ENCODE data around the gene ASXL1.

ASXL1 gene

DNA sequence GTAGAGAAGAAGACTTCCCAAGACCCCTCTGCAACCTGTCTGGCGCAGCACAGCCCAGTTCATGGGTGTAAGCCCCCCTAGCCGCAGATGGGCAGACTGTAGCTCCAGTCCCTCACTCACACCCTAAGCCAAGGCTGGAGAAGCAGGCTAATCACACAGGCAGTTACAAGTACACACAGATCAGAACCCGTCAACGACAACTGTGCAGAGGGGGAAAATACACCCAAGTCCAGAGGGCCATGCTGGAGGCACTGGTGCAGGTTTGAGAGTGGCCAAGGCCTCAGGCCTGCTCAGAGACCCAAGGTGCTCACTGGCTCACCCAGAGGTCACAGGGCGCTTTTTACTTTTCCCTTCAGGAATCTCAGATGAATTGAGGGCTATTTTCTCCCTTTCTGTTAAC is 120.9 kb downstream of the ASXL1 start:
- TF ChIP-seq SIN3A (IDR thresholded peaks at IDR 0.05; ENCODE audit: borderline replicate concordance, insufficient read depth, low read length) = no peak
- no peak for TF ChIP-seq TAF1 (IDR thresholded peaks at IDR 0.05; ENCODE audit: borderline replicate concordance, insufficient read depth, low read length)
- TF ChIP-seq POLR2AphosphoS5 (IDR thresholded peaks at IDR 0.05; ENCODE audit: low read depth, low read length) = no peak
- TF ChIP-seq FOXP2 (optimal IDR thresholded peaks at IDR 0.05; ENCODE audit: borderline replicate concordance, extremely low read depth, extremely low read length, insufficient read depth) = no peak
- no peak for TF ChIP-seq REST (IDR thresholded peaks at IDR 0.05; ENCODE audit: insufficient read depth in 1 of 2, low read depth in 2 of 2, low read length in 2 of 2)

GRCh38 chr20:32479697-32480171 is 121.6 kb downstream of the ASXL1 start:
- no peak for TF ChIP-seq TAF1 (IDR thresholded peaks at IDR 0.05; ENCODE audit: borderline replicate concordance, insufficient read depth, low read length)
- TF ChIP-seq SIN3A (IDR thresholded peaks at IDR 0.05; ENCODE audit: borderline replicate concordance, insufficient read depth, low read length) = no peak
- no peak for TF ChIP-seq REST (IDR thresholded peaks at IDR 0.05; ENCODE audit: insufficient read depth in 1 of 2, low read depth in 2 of 2, low read length in 2 of 2)
- TF ChIP-seq POLR2AphosphoS5 (IDR thresholded peaks at IDR 0.05; ENCODE audit: low read depth, low read length) = no peak
- no peak for TF ChIP-seq FOXP2 (optimal IDR thresholded peaks at IDR 0.05; ENCODE audit: borderline replicate concordance, extremely low read depth, extremely low read length, insufficient read depth)

GRCh38 chr20:32480371-32481241 is 122.5 kb downstream of the ASXL1 start:
- TF ChIP-seq POLR2AphosphoS5 (IDR thresholded peaks at IDR 0.05; ENCODE audit: low read depth, low read length) = peak; percentile 29; the same call in 1 of the 2 replicates
- TF ChIP-seq REST (IDR thresholded peaks at IDR 0.05; ENCODE audit: insufficient read depth in 1 of 2, low read depth in 2 of 2, low read length in 2 of 2) = no peak

- TF ChIP-seq SIN3A (IDR thresholded peaks at IDR 0.05; ENCODE audit: borderline replicate concordance, insufficient read depth, low read length) (no peak), TAF1 (IDR thresholded peaks at IDR 0.05; ENCODE audit: borderline replicate concordance, insufficient read depth, low read length) (no peak), REST (IDR thresholded peaks at IDR 0.05; ENCODE audit: insufficient read depth in 1 of 2, low read depth in 2 of 2, low read length in 2 of 2) (no peak), FOXP2 (optimal IDR thresholded peaks at IDR 0.05; ENCODE audit: borderline replicate concordance, extremely low read depth, extremely low read length, insufficient read depth) (no peak), POLR2AphosphoS5 (IDR thresholded peaks at IDR 0.05; ENCODE audit: low read depth, low read length) (no peak)
Observed at GRCh38 chr20:32481311-32482142, 123.4 kb downstream of the ASXL1 start.

All from PFSK-1 (cell line).